Loucy (cell line): ENCODE data around the gene BPTF.
"Not testable (repeated sequence)": the region's sequence is repeated elsewhere in the genome, so short reads cannot be mapped to it uniquely, and the experiment has no call there.

ENCODE experiments used
- H2AFZ ChIP-seq: fragments of 200-600 bp; sonication (generic); 2 replicates; pipeline ENCODE4 v1.6.0; 2016; ENCODE audit warnings: antibody characterized with exemption, mild to moderate bottlenecking, low read length, moderate library complexity
- H3F3A ChIP-seq: fragments of 200-600 bp; 2 replicates; pipeline ENCODE4 v1.6.0; 2016; ENCODE audit warnings: antibody characterized with exemption, low read depth, mild to moderate bottlenecking
- H3K27me3 ChIP-seq: fragments of 200-600 bp; sonication (generic); 2 replicates; pipeline ENCODE4 v1.6.1; 2014; ENCODE audit warnings: low read length, mild to moderate bottlenecking; ENCODE audit not compliant: insufficient read depth, poor library complexity, severe bottlenecking
- H3K36me3 ChIP-seq: fragments of 200-600 bp; sonication (generic); 2 replicates; pipeline ENCODE4 v1.6.1; 2016; ENCODE audit warnings: low read length; ENCODE audit not compliant: insufficient read depth
- H3K4me1 ChIP-seq: fragments of 200-600 bp; sonication (generic); 2 replicates; pipeline ENCODE4 v1.5.1; 2014; ENCODE audit warnings: low read length, mild to moderate bottlenecking; ENCODE audit not compliant: insufficient read depth, poor library complexity, severe bottlenecking
- H3K4me2 ChIP-seq: fragments of 200-600 bp; sonication (generic); 2 replicates; pipeline ENCODE4 v1.6.0; 2014; ENCODE audit warnings: antibody characterized with exemption, low read length, low read depth, mild to moderate bottlenecking; ENCODE audit not compliant: poor library complexity, severe bottlenecking
- H3K4me3 ChIP-seq: fragments of 200-600 bp; sonication (generic); 2 replicates; pipeline ENCODE4 v1.5.1; 2014; ENCODE audit warnings: low read length, mild to moderate bottlenecking, mixed read lengths; ENCODE audit not compliant: poor library complexity, severe bottlenecking
- H3K79me2 ChIP-seq: fragments of 200-600 bp; sonication (generic); 2 replicates; pipeline ENCODE4 v1.6.1; 2014; ENCODE audit warnings: low read length; ENCODE audit not compliant: insufficient read depth
- H3K9ac ChIP-seq: fragments of 200-600 bp; sonication (generic); 2 replicates; pipeline ENCODE4 v1.6.0; 2014; ENCODE audit warnings: mild to moderate bottlenecking, low read depth, low read length, moderate library complexity; ENCODE audit not compliant: poor library complexity, severe bottlenecking
- H3K9me2 ChIP-seq: fragments of 200-600 bp; sonication (generic); replicated peaks from 2 replicates; pipeline ENCODE4 v1.6.1; 2016; ENCODE audit warnings: low read depth, low read length, mixed read lengths
- H3K9me3 ChIP-seq: fragments of 200-600 bp; sonication (generic); 2 replicates; pipeline ENCODE4 v1.6.1; 2014; ENCODE audit warnings: mild to moderate bottlenecking, antibody characterized with exemption, low read length, low read depth; ENCODE audit not compliant: insufficient read depth
- H4K20me1 ChIP-seq: fragments of 200-600 bp; sonication (generic); 2 replicates; pipeline ENCODE4 v1.6.0; 2014; ENCODE audit warnings: antibody characterized with exemption, low read length, mild to moderate bottlenecking; ENCODE audit not compliant: insufficient read depth, poor library complexity, severe bottlenecking
- EZH2phosphoT487 ChIP-seq: fragments of 200-600 bp; IDR thresholded peaks from 2 replicates; pipeline ENCODE4 v1.6.1; 2018; ENCODE audit warnings: antibody characterized with exemption, mild to moderate bottlenecking, moderate library complexity, borderline replicate concordance
- TF ChIP-seq, protein P1 (sequence below): fragments of 200-600 bp; sonication (generic); conservative IDR thresholded peaks from 2 replicates; pipeline ENCODE4 v1.5.1; 2014; ENCODE audit warnings: mild to moderate bottlenecking, antibody characterized with exemption, low read length

BPTF gene

DNA sequence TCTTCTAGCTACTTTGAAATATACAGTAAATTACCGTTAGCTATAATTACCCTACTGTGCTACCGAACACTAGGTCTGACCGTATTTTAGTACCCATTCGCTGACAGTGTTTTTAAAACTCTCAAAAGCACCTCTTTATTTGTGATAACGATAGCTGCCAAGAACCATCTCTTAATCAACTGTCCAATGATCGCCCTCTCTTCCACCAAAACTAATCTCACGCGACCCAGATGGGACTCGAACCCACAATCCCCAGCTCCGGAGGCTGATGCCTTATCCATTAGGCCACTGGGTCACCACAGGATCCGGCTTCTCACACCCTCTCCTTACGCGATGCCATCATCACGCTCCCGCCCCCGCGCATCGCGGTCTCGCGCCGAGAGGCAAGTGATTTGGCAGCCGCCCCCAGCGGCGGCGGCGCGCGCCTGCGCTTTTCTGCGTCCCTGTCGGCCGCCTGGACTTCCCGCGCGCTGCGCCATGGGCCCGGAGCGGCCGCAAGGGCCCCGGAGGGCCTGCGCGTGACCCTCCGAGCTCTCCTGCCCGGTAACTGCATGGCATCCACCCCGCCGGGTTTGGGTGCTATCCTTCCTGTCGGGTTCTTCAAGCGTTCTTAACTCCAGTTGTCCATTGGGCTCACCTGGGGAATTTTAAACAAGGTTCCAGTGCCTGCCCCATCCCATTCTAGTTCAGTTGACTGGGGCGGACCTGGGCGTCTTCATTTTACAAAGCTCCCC lies 194.5 kb downstream of the BPTF start:
- Histone ChIP-seq H2AFZ (peak overlapping the region; percentile 95), H3K4me2 (peak overlapping the region; percentile 95), H3K4me3 (peak overlapping the region; percentile 96)

DNA sequence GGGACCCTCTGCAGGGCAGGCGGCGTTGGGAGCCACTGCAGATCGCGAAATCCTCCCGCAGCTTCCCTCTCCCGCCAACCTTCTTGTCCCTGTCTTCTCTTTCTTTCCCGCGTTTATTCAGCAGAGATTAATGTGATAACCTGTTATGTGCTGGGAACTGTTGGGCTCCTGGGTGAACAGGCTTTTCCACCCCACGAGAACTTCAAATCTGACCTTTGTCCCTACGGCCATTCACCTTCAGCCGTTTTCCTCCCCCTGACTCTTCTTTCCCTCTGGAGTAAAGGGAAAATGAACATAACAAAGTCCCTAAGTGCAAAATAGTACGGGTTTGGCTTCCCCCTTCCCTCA lies 195.1 kb downstream of the BPTF start:
- H3K79me2 ChIP-seq: no peaks in the 10 kb centered on the region
- H3K9me3 ChIP-seq: no peaks in the 10 kb centered on the region
- H3K4me3 ChIP-seq: peak overlapping the region; percentile 96
- no peaks in the 10 kb centered on the region for H4K20me1 ChIP-seq
- H3K36me3 ChIP-seq: no peaks in the 10 kb centered on the region
- peaks cover 13% of the 10 kb centered on the region for H3K4me1 ChIP-seq
- H3K9me2 ChIP-seq: no peaks in the 10 kb centered on the region
- peak overlapping the region; percentile 95 for H2AFZ ChIP-seq
- H3F3A ChIP-seq: no peaks in the 10 kb centered on the region
- peak overlapping the region; percentile 95 for H3K4me2 ChIP-seq
- no peaks in the 10 kb centered on the region for H3K27me3 ChIP-seq
- no peak for TF ChIP-seq EZH2phosphoT487
- TF ChIP-seq, protein P1, sequence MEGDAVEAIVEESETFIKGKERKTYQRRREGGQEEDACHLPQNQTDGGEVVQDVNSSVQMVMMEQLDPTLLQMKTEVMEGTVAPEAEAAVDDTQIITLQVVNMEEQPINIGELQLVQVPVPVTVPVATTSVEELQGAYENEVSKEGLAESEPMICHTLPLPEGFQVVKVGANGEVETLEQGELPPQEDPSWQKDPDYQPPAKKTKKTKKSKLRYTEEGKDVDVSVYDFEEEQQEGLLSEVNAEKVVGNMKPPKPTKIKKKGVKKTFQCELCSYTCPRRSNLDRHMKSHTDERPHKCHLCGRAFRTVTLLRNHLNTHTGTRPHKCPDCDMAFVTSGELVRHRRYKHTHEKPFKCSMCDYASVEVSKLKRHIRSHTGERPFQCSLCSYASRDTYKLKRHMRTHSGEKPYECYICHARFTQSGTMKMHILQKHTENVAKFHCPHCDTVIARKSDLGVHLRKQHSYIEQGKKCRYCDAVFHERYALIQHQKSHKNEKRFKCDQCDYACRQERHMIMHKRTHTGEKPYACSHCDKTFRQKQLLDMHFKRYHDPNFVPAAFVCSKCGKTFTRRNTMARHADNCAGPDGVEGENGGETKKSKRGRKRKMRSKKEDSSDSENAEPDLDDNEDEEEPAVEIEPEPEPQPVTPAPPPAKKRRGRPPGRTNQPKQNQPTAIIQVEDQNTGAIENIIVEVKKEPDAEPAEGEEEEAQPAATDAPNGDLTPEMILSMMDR: no peak
- H3K9ac ChIP-seq: peak overlapping the region; percentile 96

More for the DNA sequence above, 194.5 kb downstream of the BPTF start:
- Histone ChIP-seq H3K9me2 (no peaks in the 10 kb centered on the region), H3K27me3 (no peaks in the 10 kb centered on the region), H3K4me1 (peaks cover 13% of the 10 kb centered on the region), H4K20me1 (no peaks in the 10 kb centered on the region), H3F3A (no peaks in the 10 kb centered on the region), H3K9ac (peak overlapping the region; percentile 96), H3K36me3 (no peaks in the 10 kb centered on the region), H3K9me3 (no peaks in the 10 kb centered on the region), H3K79me2 (no peaks in the 10 kb centered on the region)
- TF ChIP-seq, protein P1: peak; percentile 32
- TF ChIP-seq EZH2phosphoT487: no peak

DNA sequence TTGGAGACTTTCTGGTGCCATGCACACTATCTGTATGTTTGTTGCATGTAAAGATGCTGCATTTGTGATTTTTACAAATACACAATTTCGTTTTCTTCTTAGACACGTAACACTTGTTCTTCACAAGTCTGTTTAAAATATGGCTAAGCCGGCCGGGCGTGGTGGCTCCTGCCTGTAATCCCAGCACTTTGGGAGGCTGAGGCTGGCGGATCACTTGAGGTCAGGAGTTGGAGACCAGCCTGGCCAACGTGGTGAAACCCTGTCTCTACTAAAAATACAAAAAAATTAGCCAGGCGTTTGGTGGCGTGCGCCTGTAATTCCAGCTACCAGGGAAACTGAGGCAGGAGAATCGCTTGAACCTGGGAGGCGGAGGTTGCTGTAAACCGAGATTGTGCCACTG lies 195.5 kb downstream of the BPTF start:
- peak overlapping the region; percentile 95 for H2AFZ ChIP-seq
- not testable (repeated sequence) for H3K9me2 ChIP-seq, H3K27me3 ChIP-seq, H4K20me1 ChIP-seq, H3F3A ChIP-seq, H3K79me2 ChIP-seq, H3K9me3 ChIP-seq, H3K36me3 ChIP-seq
- H3K9ac ChIP-seq: peak overlapping the region; percentile 96
- H3K4me2 ChIP-seq: peak overlapping the region; percentile 95
- peaks cover 13% of the 10 kb centered on the region for H3K4me1 ChIP-seq
- peak overlapping the region; percentile 96 for H3K4me3 ChIP-seq

DNA sequence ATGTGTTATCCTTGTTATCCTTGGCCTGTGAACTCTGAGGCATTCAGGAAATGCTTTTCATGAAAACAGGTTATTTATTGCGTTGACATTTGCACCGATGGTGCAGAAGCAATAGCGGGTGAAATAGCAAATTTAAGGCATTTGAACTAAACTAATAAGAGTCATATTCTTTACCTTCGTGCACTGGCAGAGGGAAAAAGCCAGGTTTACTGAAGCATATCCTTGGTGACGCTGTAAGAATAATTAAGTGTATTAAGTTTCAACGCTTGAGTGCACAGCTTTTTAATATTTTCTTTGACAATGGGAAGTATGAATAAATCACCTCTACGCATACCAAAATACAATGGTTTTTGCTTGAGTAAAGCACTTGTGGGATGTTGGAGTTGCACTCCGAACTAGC lies 196.7 kb downstream of the BPTF start:
- Histone ChIP-seq H3K4me3 (no peak overlapping the region), H3F3A (no peaks in the 10 kb centered on the region), H3K9me2 (no peaks in the 10 kb centered on the region), H3K9ac (no peak overlapping the region), H4K20me1 (no peaks in the 10 kb centered on the region), H3K27me3 (no peaks in the 10 kb centered on the region), H3K4me1 (peaks cover 13% of the 10 kb centered on the region), H3K4me2 (no peak overlapping the region), H3K79me2 (no peaks in the 10 kb centered on the region), H2AFZ (no peak overlapping the region), H3K9me3 (no peaks in the 10 kb centered on the region), H3K36me3 (no peaks in the 10 kb centered on the region)
- TF ChIP-seq, protein P1: no peak
- TF ChIP-seq EZH2phosphoT487: no peak
